ENCODE results near the gene OR51V1.

OR51V1 gene

GRCh38 chr11:5227681-5228080, 27.2 kb upstream of the OR51V1 start:
- H3K27ac ChIP-seq = no peak overlapping the region
- H3K36me3 ChIP-seq (ENCODE audit: insufficient read depth) = no peaks in the 10 kb centered on the region
- peaks cover 52% of the 10 kb centered on the region for H3K4me1 ChIP-seq (ENCODE audit: low read depth, poor library complexity, severe bottlenecking)
- H4K20me1 ChIP-seq (ENCODE audit: insufficient read depth) = no peaks in the 10 kb centered on the region
- no peak overlapping the region for H3K4me3 ChIP-seq (IDR thresholded peaks at IDR 0.05; ENCODE audit: insufficient read depth, low read depth, low read length)
- no peak overlapping the region for H2AFZ ChIP-seq (ENCODE audit: low read depth)
- no peak overlapping the region for H3K9ac ChIP-seq
- no peaks in the 10 kb centered on the region for H3K79me2 ChIP-seq (ENCODE audit: insufficient read depth, low read depth)
- H3K27me3 ChIP-seq (ENCODE audit: insufficient read depth, low read depth) = no peaks in the 10 kb centered on the region
- no peak overlapping the region for H3K4me2 ChIP-seq
- TF ChIP-seq CTCF (conservative IDR thresholded peaks at IDR 0.05; ENCODE audit: low read depth, low read length) = no peak

- Histone ChIP-seq H3K36me3 (ENCODE audit: insufficient read depth) (no peaks in the 10 kb centered on the region), H3K27me3 (ENCODE audit: insufficient read depth, low read depth) (no peaks in the 10 kb centered on the region), H4K20me1 (ENCODE audit: insufficient read depth) (no peaks in the 10 kb centered on the region), H3K79me2 (ENCODE audit: insufficient read depth, low read depth) (no peaks in the 10 kb centered on the region), H3K27ac (no peak within 1 kb of the TSS), H2AFZ (ENCODE audit: low read depth) (no peak within 1 kb of the TSS), H3K9ac (no peak within 1 kb of the TSS), H3K4me3 (IDR thresholded peaks at IDR 0.05; ENCODE audit: insufficient read depth, low read depth, low read length) (no peak within 1 kb of the TSS), H3K4me2 (no peak within 1 kb of the TSS), H3K4me1 (ENCODE audit: low read depth, poor library complexity, severe bottlenecking) (peaks cover 44% of the 10 kb centered on the region)
- TF ChIP-seq CTCF (conservative IDR thresholded peaks at IDR 0.05; ENCODE audit: low read depth, low read length) = no peak
These were observed 26.3 kb upstream of the OR51V1 start, which contains the start of gene HBB for GRCh38 chr11:5226732-5227310. HBB (minus strand) TSS chr11:5227071; CDS start chr11:5227021, 50 bp downstream.

GRCh38 chr11:5225480-5225871, 25.0 kb upstream of the OR51V1 start:
- Histone ChIP-seq H3K79me2 (ENCODE audit: insufficient read depth, low read depth) (no peaks in the 10 kb centered on the region), H3K4me3 (IDR thresholded peaks at IDR 0.05; ENCODE audit: insufficient read depth, low read depth, low read length) (no peak overlapping the region), H3K4me2 (no peak overlapping the region), H3K27ac (no peak overlapping the region), H3K4me1 (ENCODE audit: low read depth, poor library complexity, severe bottlenecking) (peaks cover 30% of the 10 kb centered on the region), H3K36me3 (ENCODE audit: insufficient read depth) (no peaks in the 10 kb centered on the region), H3K9ac (no peak overlapping the region), H4K20me1 (ENCODE audit: insufficient read depth) (no peaks in the 10 kb centered on the region), H2AFZ (ENCODE audit: low read depth) (no peak overlapping the region), H3K27me3 (ENCODE audit: insufficient read depth, low read depth) (no peaks in the 10 kb centered on the region)
- no peak for TF ChIP-seq CTCF (conservative IDR thresholded peaks at IDR 0.05; ENCODE audit: low read depth, low read length)

- Histone ChIP-seq H3K4me2 (no peak overlapping the region), H3K36me3 (ENCODE audit: insufficient read depth) (no peaks in the 10 kb centered on the region), H3K27me3 (ENCODE audit: insufficient read depth, low read depth) (no peaks in the 10 kb centered on the region), H3K9ac (no peak overlapping the region), H3K27ac (no peak overlapping the region), H3K4me1 (ENCODE audit: low read depth, poor library complexity, severe bottlenecking) (peaks cover 26% of the 10 kb centered on the region), H3K4me3 (IDR thresholded peaks at IDR 0.05; ENCODE audit: insufficient read depth, low read depth, low read length) (no peak overlapping the region), H4K20me1 (ENCODE audit: insufficient read depth) (no peaks in the 10 kb centered on the region), H2AFZ (ENCODE audit: low read depth) (no peak overlapping the region), H3K79me2 (ENCODE audit: insufficient read depth, low read depth) (no peaks in the 10 kb centered on the region)
- no peak for TF ChIP-seq CTCF (conservative IDR thresholded peaks at IDR 0.05; ENCODE audit: low read depth, low read length)
These were observed 24.3 kb upstream of the OR51V1 start for GRCh38 chr11:5224538-5225479.

All from KMS-11 (cell line).